ENCODE results near the gene ADAMTS17. TPM values are rescaled to one million over a fixed set of nuclear protein-coding genes. Genes with fewer than 3 reads are reported as not detected.

Gene ADAMTS17
- total RNA-seq, 6 experiments from 2014 or later: 14.6 to 34.7 (median 24.2) TPM

GRCh38 chr15:99998661-99999101 is 343.1 kb downstream of the ADAMTS17 start:
- no peaks in the 10 kb centered on the region for H3K27me3 ChIP-seq
- no peak overlapping the region for H3K27ac ChIP-seq
- H3K36me3 ChIP-seq: no peaks in the 10 kb centered on the region
- DNase-seq: no peak
- no peak overlapping the region for H3K4me3 ChIP-seq
- TF ChIP-seq POLR2A (IDR thresholded peaks at IDR 0.05) (no peak), CTCF (IDR thresholded peaks at IDR 0.05) (no peak)
- ATAC-seq: no peak
- H3K4me1 ChIP-seq: no peaks in the 10 kb centered on the region
- H3K9me3 ChIP-seq: no peaks in the 10 kb centered on the region
- 88% methylated on average over 7 of the region's 12 CpGs for WGBS (ENCODE audit: insufficient coverage, low coverage, low lambda C conversion rate, missing lambda C conversion rate)
- intact Hi-C loops (cut with DNase I): no loop called here

- 86% methylated on average over 1 of the region's 22 CpGs for WGBS (ENCODE audit: insufficient coverage, low coverage, low lambda C conversion rate, missing lambda C conversion rate)
- Histone ChIP-seq H3K4me3 (no peak overlapping the region), H3K27me3 (no peaks in the 10 kb centered on the region), H3K27ac (no peak overlapping the region), H3K9me3 (no peaks in the 10 kb centered on the region), H3K36me3 (no peaks in the 10 kb centered on the region), H3K4me1 (no peaks in the 10 kb centered on the region)
- DNase-seq: peak in 1 of 3 donors; percentile 13
- TF ChIP-seq POLR2A (IDR thresholded peaks at IDR 0.05) (no peak), CTCF (IDR thresholded peaks at IDR 0.05) (no peak)
- intact Hi-C loops (cut with DNase I): no loop called here
- ATAC-seq: no peak
Measured at GRCh38 chr15:99997112-99997651, 344.6 kb downstream of the ADAMTS17 start.

GRCh38 chr15:99996660-99997059 is 345.1 kb downstream of the ADAMTS17 start:
- no peak for TF ChIP-seq CTCF (IDR thresholded peaks at IDR 0.05)
- TF ChIP-seq POLR2A (IDR thresholded peaks at IDR 0.05): no peak
- no peaks in the 10 kb centered on the region for H3K27me3 ChIP-seq
- H3K4me1 ChIP-seq: no peaks in the 10 kb centered on the region
- H3K4me3 ChIP-seq: no peak overlapping the region
- no peaks in the 10 kb centered on the region for H3K36me3 ChIP-seq
- no peak overlapping the region for H3K27ac ChIP-seq
- 88% methylated on average over 3 of the region's 3 CpGs for whole genome bisulfite sequencing (ENCODE audit: insufficient coverage, low coverage, low lambda C conversion rate, missing lambda C conversion rate)
- intact Hi-C loops (cut with DNase I): no loop called here
- DNase-seq (no peak), ATAC-seq (no peak)
- no peaks in the 10 kb centered on the region for H3K9me3 ChIP-seq

- no peaks in the 10 kb centered on the region for H3K4me1 ChIP-seq
- no peak overlapping the region for H3K27ac ChIP-seq
- H3K4me3 ChIP-seq: no peak overlapping the region
- intact Hi-C loops (cut with DNase I): no loop called here
- ATAC-seq (no peak), DNase-seq (no peak)
- H3K36me3 ChIP-seq: no peaks in the 10 kb centered on the region
- no peak for TF ChIP-seq POLR2A (IDR thresholded peaks at IDR 0.05)
- no peak for TF ChIP-seq CTCF (IDR thresholded peaks at IDR 0.05)
- H3K27me3 ChIP-seq: no peaks in the 10 kb centered on the region
- 82% methylated on average over 9 of the region's 11 CpGs for WGBS (ENCODE audit: insufficient coverage, low coverage, low lambda C conversion rate, missing lambda C conversion rate)
- no peaks in the 10 kb centered on the region for H3K9me3 ChIP-seq
Measured at GRCh38 chr15:99995543-99995942, 346.2 kb downstream of the ADAMTS17 start.

GRCh38 chr15:99994849-99995248 is 346.9 kb downstream of the ADAMTS17 start:
- H3K9me3 ChIP-seq: no peaks in the 10 kb centered on the region
- no peaks in the 10 kb centered on the region for H3K27me3 ChIP-seq
- TF ChIP-seq CTCF (IDR thresholded peaks at IDR 0.05) (no peak), POLR2A (IDR thresholded peaks at IDR 0.05) (no peak)
- DNase-seq (peak in 1 of 3 donors; percentile 3), ATAC-seq (no peak)
- intact Hi-C loops (cut with DNase I): no loop called here
- H3K36me3 ChIP-seq: no peaks in the 10 kb centered on the region
- H3K4me3 ChIP-seq: no peak overlapping the region
- H3K27ac ChIP-seq: no peak overlapping the region
- H3K4me1 ChIP-seq: no peaks in the 10 kb centered on the region
- 56% methylated on average over 5 of the region's 6 CpGs for WGBS (ENCODE audit: insufficient coverage, low coverage, low lambda C conversion rate, missing lambda C conversion rate)

Measured in right lobe of liver (tissue), 6 donors.